Epithelial cell of alveolus of lung (primary cell): ENCODE measurements around the gene TSN. TPM values are rescaled to one million over a fixed set of nuclear protein-coding genes. Genes with fewer than 3 reads are reported as not detected.

ENCODE experiments used
- total RNA-seq: library from RNA; depleted of rRNA; stranded (reverse); fragments of >200 nt; gene quantifications from 2 replicates; pipeline ENCODE4 v1.2.1, GENCODE V29; 2015

Gene TSN
- 37.8 and 38.3 TPM in 2 replicates for total RNA-seq

DNA sequence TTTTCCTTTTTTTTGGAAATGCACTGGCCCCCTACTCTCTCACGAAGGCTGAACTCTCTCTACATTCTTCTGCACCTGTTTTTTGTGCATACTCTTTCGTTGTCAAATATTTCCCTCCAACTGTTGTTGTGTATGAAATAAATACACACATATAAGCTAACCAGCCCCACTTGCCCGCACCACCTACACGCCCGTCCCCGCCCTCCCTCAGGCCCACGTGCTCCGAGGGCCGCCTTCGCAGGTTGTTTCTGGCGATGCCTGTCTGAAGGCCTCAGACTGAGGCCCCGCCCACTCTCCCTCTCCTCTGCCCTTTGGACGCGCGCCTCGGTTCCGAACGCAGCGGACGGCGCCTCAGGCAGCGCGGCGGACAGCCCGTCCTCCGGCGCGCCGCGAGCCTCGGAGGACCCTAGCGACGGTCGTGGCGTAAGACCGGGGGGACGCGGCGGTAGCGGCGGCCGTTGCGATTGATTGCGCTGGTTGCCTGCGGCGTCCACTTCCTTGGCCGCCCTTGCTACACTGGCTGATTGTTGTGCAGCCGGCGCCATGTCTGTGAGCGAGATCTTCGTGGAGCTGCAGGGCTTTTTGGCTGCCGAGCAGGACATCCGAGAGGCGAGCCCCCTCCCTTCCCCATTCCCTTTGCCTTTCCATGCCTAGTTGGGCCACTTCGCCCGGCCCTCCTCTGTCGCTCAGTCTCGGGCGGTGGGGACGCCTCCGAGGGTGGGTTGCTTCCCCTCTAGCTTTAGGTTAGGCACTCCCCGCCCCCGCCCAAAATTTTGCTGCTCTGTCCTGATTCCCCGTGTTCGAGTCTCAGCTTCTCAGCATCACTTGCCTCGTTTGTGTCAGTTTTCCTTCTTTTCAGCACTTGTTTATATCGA is at the start of gene TSN:
TSN (plus strand) TSS at position 415 of the 875 bp plus-strand sequence; CDS start at position 544, 129 bp downstream.

DNA sequence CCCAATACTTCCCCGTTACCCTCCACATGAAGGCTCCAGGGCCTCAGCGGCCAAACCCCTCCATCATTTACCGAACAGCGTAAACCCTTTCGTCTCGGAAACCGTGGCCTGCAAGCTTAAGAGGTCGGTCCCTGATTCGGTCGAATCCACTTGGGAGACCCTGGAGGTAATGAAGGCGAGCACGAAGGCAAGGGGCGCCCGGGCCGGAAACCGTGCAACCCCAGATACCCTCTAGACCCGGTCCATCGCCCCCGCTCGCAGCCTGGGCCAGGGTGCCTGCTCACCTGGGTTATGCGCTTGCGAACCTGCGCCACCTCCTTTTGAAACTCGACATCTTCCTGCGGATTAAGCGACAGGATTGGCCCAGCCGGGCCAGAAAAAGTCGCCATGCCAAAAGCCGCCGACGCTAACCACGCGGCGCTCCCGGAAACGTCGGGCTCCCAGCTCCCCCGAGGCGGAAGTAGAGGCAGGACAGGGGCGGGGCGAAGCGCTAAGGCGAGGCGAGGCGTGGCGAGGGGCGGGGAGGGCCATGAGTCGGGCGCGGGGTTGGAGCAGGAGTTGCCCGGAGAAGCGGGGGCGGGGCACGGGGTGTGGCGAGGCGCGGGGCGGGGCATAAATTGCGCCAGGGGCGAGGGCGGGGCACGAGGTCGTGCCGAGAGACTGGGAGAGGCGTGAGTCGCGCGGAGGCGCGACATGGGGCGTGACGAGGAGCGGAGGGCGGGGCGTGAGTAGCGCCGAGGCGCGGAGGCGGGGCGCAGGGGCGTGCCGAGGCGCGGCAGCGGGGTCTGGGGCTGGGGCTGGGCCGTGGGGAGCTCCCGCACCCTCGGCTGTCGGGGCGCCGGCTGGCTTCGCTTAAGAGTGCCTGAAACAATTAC is 18.8 kb upstream of the TSN start, which contains the start of gene NIFK:
NIFK (minus strand) TSS at position 414 of the 875 bp plus-strand sequence; CDS start at position 389, 25 bp downstream.

Other genes with a start within 250 kb of the TSN start
- gene RNU4ATAC, start 224.8 kb upstream of the TSN start, total RNA-seq, result under 0.01 TPM in 1 of 2 replicates, not detected in the other
- gene CLASP1, start 106.2 kb upstream of the TSN start, total RNA-seq, result 27.4 and 28.0 TPM in 2 replicates
- 42.8 and 50.5 TPM in 2 replicates for gene NIFK, start 18.8 kb upstream of the TSN start, total RNA-seq